ENCODE results near the gene AMFR. TPM values are rescaled to one million over a fixed set of nuclear protein-coding genes. Genes with fewer than 3 reads are reported as not detected.

The AMFR gene
- total and polyA plus RNA-seq, 2 of the 13 experiments (the other 11 are each of a cell fraction or from before 2014, with no cell fraction given) = 52.9 to 108 TPM

- intact Hi-C loops (cut with micrococcal nuclease; ENCODE audit: unreplicated experiment) (no loop called here), in situ Hi-C loops (cut with HindIII; ENCODE audit: extremely low pct_ligation_motif_present, low pct_unique_long_range_greater_than_20kb) (loop anchor here (5.0 to 25.0 kb wide), 2 partner anchors 282 to 862 kb away; no protein-coding TSS in a partner anchor)
- BruUV-seq (replicated peaks) = no TSS peak
- Histone ChIP-seq H3K79me2 (ENCODE audit: insufficient read depth, low read length) (no peaks in the 10 kb centered on the region), H2AFZ (ENCODE audit: low read length) (no peak overlapping the region), H3K4me3 (replicated peaks in 1 of 3; ENCODE audit: insufficient read depth in 1 of 3, low read depth in 2 of 3, low read length in 3 of 3) (no peak overlapping the region), H3K9me3 (ENCODE audit: low read length) (no peaks in the 10 kb centered on the region), H3K4me2 (ENCODE audit: low read depth, low read length) (no peak overlapping the region), H3K4me1 (ENCODE audit: insufficient read depth, low read length) (no peaks in the 10 kb centered on the region), H3K9ac (ENCODE audit: insufficient read depth, low read depth, low read length) (no peak overlapping the region), H4K20me1 (ENCODE audit: insufficient read depth, low read length) (no peaks in the 10 kb centered on the region), H3K27me3 (ENCODE audit: control insufficient read depth in 1 of 2, insufficient read depth in 2 of 2, low read length in 2 of 2) (peaks cover 9 to 76% of the 10 kb centered on the region in 2 experiments), H3K36me3 (replicated peaks in 1 of 2; ENCODE audit: control insufficient read depth in 1 of 2, insufficient read depth in 2 of 2, low read length in 2 of 2) (no peaks in the 10 kb centered on the region), H3K27ac (ENCODE audit: extremely low read length, insufficient read depth, low read length) (no peak overlapping the region)
- DNase-seq (ENCODE audit: low spot score) (no peak), FAIRE-seq (no peak), ATAC-seq (no peak)
- 40% methylated on average over 5 of the region's 9 CpGs for WGBS (ENCODE audit: low lambda C conversion rate)
- TF ChIP-seq JARID2 (CRISPR knock-in tag; IDR thresholded peaks at IDR 0.05; ENCODE audit: insufficient replicate concordance) (no peak), HNRNPUL1 (IDR thresholded peaks at IDR 0.05; ENCODE audit: low read depth, low read length) (no peak), ZSCAN12 (CRISPR knock-in tag; IDR thresholded peaks at IDR 0.05) (no peak), ZMYM2 (CRISPR knock-in tag; IDR thresholded peaks at IDR 0.05) (no peak), ZNF121 (CRISPR knock-in tag; IDR thresholded peaks at IDR 0.05) (no peak), SETDB1 (CRISPR knock-in tag; IDR thresholded peaks at IDR 0.05; ENCODE audit: borderline replicate concordance) (no peak), JDP2 (CRISPR knock-in tag; IDR thresholded peaks at IDR 0.05; ENCODE audit: borderline replicate concordance) (no peak), SRSF4 (IDR thresholded peaks at IDR 0.05; ENCODE audit: low read depth, low read length, poor library complexity, severe bottlenecking) (no peak), MAZ (IDR thresholded peaks at IDR 0.05; ENCODE audit: borderline replicate concordance, low read depth, low read length) (no peak), MAZ (CRISPR knock-in tag; IDR thresholded peaks at IDR 0.05; ENCODE audit: low read depth) (no peak), PAWR (CRISPR knock-in tag; IDR thresholded peaks at IDR 0.05; ENCODE audit: borderline replicate concordance) (no peak), ZNF280D (CRISPR knock-in tag; IDR thresholded peaks at IDR 0.05) (no peak), ADNP (CRISPR knock-in tag; IDR thresholded peaks at IDR 0.05) (no peak), ZNF232 (CRISPR knock-in tag; IDR thresholded peaks at IDR 0.05; ENCODE audit: borderline replicate concordance) (no peak), REL (CRISPR knock-in tag; conservative IDR thresholded peaks at IDR 0.05) (no peak), ZSCAN20 (CRISPR knock-in tag; IDR thresholded peaks at IDR 0.05; ENCODE audit: borderline replicate concordance) (no peak), WIZ (CRISPR knock-in tag; IDR thresholded peaks at IDR 0.05) (no peak), POLR2G (IDR thresholded peaks at IDR 0.05; ENCODE audit: low read depth, low read length) (no peak)
- TF ChIP-seq, protein P1, sequence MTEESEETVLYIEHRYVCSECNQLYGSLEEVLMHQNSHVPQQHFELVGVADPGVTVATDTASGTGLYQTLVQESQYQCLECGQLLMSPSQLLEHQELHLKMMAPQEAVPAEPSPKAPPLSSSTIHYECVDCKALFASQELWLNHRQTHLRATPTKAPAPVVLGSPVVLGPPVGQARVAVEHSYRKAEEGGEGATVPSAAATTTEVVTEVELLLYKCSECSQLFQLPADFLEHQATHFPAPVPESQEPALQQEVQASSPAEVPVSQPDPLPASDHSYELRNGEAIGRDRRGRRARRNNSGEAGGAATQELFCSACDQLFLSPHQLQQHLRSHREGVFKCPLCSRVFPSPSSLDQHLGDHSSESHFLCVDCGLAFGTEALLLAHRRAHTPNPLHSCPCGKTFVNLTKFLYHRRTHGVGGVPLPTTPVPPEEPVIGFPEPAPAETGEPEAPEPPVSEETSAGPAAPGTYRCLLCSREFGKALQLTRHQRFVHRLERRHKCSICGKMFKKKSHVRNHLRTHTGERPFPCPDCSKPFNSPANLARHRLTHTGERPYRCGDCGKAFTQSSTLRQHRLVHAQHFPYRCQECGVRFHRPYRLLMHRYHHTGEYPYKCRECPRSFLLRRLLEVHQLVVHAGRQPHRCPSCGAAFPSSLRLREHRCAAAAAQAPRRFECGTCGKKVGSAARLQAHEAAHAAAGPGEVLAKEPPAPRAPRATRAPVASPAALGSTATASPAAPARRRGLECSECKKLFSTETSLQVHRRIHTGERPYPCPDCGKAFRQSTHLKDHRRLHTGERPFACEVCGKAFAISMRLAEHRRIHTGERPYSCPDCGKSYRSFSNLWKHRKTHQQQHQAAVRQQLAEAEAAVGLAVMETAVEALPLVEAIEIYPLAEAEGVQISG (CRISPR knock-in tag; IDR thresholded peaks at IDR 0.05) = no peak
- POLR2A ChIA-PET = no interaction called here
- CTCF ChIA-PET (ENCODE audit: low intra/inter-chr PET ratio, low total read pairs) = no interaction called here
These were observed 100.9 kb downstream of the AMFR start for GRCh38 chr16:56324406-56324805.
